Prostate gland (tissue), 2 donors: Measurements from ENCODE around the gene APPBP2. TPM values are rescaled to one million over a fixed set of nuclear protein-coding genes. Genes with fewer than 3 reads are reported as not detected.
"Not testable (repeated sequence)": the region's sequence is repeated elsewhere in the genome, so short reads cannot be mapped to it uniquely, and the experiment has no call there.

Experiments used
- DNase-seq: peaks from one replicate; pipeline ENCODE4 v3.0.0-alpha.2; 2019; ENCODE audit warnings: low spot score
- H3K27ac ChIP-seq, 2 donors: fragments of 200-600 bp; sonication (generic); 2 replicates each; pipeline ENCODE4 v1.5.1; 2017 to 2019
- H3K27me3 ChIP-seq: fragments of 200-600 bp; sonication (generic); replicated peaks from 2 replicates; pipeline ENCODE4 v1.5.1; 2019; ENCODE audit not compliant: insufficient read depth
- H3K36me3 ChIP-seq, 2 donors: fragments of 200-600 bp; sonication (generic); 1 replicate in 1 of 2; 2 replicates in 1 of 2; pipeline versions ENCODE4 v1.5.1 to v1.8.1; 2017 to 2019
- H3K4me1 ChIP-seq: fragments of 200-600 bp; sonication (generic); replicated peaks from 2 replicates; pipeline ENCODE4 v1.5.1; 2019
- H3K4me3 ChIP-seq, 2 donors: fragments of 200-600 bp; sonication (generic); 2 replicates each; pipeline ENCODE4 v1.5.1; 2017 to 2019
- H3K9me3 ChIP-seq: fragments of 200-600 bp; sonication (generic); 2 replicates; pipeline ENCODE4 v1.5.1; 2017
- POLR2A ChIP-seq: fragments of 450-650 bp; IDR thresholded peaks from one replicate; pipeline ENCODE4 v1.6.1; 2016; ENCODE audit warnings: antibody characterized with exemption, mild to moderate bottlenecking
- POLR2AphosphoS5 ChIP-seq: sonication (generic); formaldehyde crosslinking; IDR thresholded peaks from one replicate; pipeline ENCODE4 v1.6.1; 2017; ENCODE audit warnings: antibody characterized with exemption
- WGBS: methylation state at CpG from one replicate; pipeline ENCODE4 v1.1.5; 2018; 5-methylcytosine and 5-hydroxymethylcytosine counted together
- intact Hi-C: fragments of 100-400 bp; cut with DNase I; formaldehyde crosslinking; loops from one replicate; pipeline ENCODE4 v1.14.2; 2022
- total RNA-seq, 2 donors: library from RNA; depleted of rRNA; stranded (reverse); fragments of >200 nt; gene quantifications; one replicate each; pipeline ENCODE4 v1.1.0, GENCODE V29; 2016
- TF ChIP-seq, protein P1 (sequence below), 4 experiments: fragments of 200-600 bp in 2 of 4; fragments of 450-650 bp in 2 of 4; sonication (generic) in 2 of 4; IDR thresholded peaks; 1 replicate in 3 of 4; 2 replicates in 1 of 4; pipeline ENCODE4 v1.5.1; 2016 to 2019; ENCODE audit warnings: antibody characterized with exemption in 4 of 4, mild to moderate bottlenecking in 2 of 4, moderate library complexity in 2 of 4

Gene APPBP2
- total RNA-seq, 2 donors from 2014 or later: 35.7 to 50.0 TPM

DNA sequence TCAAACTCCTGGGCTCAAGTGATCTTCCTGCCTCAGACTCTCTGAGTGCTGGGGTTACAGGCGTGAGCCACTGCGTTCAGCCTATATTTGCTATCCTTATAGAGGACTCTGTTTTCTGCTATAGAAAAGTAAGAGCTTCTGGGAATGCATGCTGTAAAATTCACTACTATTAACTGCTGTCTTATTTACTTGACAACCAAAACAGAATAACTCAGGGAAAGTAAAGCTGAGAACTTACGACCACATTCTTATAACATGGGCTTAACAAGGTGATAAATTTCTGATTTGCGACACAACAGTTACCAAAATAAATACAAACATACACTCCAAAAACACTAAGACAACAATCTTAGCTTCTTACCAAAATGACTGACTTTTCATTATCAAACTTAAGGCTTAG is 23.9 kb downstream of the APPBP2 start:
- Histone ChIP-seq H3K4me1 (no peaks in the 10 kb centered on the region), H3K4me3 (no peak overlapping the region), H3K27me3 (no peaks in the 10 kb centered on the region), H3K9me3 (no peaks in the 10 kb centered on the region), H3K27ac (no peak overlapping the region), H3K36me3 (no peaks in the 10 kb centered on the region)
- no peak for DNase-seq
- TF ChIP-seq POLR2A (no peak), POLR2AphosphoS5 (no peak)
- TF ChIP-seq, protein P1, sequence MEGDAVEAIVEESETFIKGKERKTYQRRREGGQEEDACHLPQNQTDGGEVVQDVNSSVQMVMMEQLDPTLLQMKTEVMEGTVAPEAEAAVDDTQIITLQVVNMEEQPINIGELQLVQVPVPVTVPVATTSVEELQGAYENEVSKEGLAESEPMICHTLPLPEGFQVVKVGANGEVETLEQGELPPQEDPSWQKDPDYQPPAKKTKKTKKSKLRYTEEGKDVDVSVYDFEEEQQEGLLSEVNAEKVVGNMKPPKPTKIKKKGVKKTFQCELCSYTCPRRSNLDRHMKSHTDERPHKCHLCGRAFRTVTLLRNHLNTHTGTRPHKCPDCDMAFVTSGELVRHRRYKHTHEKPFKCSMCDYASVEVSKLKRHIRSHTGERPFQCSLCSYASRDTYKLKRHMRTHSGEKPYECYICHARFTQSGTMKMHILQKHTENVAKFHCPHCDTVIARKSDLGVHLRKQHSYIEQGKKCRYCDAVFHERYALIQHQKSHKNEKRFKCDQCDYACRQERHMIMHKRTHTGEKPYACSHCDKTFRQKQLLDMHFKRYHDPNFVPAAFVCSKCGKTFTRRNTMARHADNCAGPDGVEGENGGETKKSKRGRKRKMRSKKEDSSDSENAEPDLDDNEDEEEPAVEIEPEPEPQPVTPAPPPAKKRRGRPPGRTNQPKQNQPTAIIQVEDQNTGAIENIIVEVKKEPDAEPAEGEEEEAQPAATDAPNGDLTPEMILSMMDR (IDR thresholded peaks at IDR 0.05): no peak
- 79% methylated on average over 4 of the region's 4 CpGs for WGBS
- intact Hi-C loops: no loop called here

DNA sequence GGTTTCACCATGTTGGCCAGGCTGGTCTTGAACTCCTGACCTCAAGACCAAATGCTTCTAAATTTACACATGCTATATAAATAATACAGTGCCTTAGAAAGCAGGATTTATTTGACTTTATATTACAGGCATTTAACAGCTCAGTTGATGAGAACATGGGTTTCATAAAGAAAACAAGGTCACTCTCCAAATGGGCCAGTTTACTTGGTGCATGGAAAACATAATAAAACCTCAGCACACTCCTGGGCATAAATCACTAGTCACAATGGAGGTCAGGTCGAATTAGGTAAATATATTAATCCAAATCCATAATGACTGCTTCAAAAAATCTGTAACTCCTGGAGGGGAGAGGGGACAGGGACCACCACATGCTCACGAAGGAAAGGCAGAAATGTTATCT is 24.5 kb downstream of the APPBP2 start:
- WGBS: 48% methylated on average over 2 of the region's 2 CpGs
- TF ChIP-seq POLR2AphosphoS5: peak; percentile 53
- TF ChIP-seq, protein P1 (IDR thresholded peaks at IDR 0.05): no peak

DNA sequence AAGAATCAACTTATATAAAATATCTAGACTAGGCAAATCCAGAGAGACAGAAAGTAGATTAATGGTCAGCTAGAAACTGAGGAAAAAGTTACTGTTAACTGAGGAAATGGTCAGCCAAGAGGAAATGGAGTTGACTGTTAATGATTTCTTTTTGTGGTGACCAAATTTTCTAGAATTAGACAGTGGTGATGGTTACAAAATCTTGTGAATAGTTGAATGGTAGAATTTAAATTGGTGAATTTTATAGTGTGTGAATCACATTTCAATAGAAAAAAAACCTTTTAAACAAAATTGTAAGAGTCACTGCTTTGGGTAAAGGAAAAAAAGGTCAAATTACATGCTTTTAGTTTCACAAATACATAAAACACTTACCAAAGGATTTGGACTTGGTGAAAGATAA is 30.0 kb downstream of the APPBP2 start:
- H3K4me3 ChIP-seq: no peak overlapping the region
- no peaks in the 10 kb centered on the region for H3K9me3 ChIP-seq
- intact Hi-C loops: no loop called here
- H3K4me1 ChIP-seq: no peaks in the 10 kb centered on the region
- no peak for DNase-seq
- no peaks in the 10 kb centered on the region for H3K36me3 ChIP-seq
- no peak overlapping the region for H3K27ac ChIP-seq
- no peak for TF ChIP-seq POLR2A
- no peaks in the 10 kb centered on the region for H3K27me3 ChIP-seq

More for the DNA sequence above, 24.5 kb downstream of the APPBP2 start:
- Histone ChIP-seq H3K36me3 (no peaks in the 10 kb centered on the region), H3K27me3 (no peaks in the 10 kb centered on the region), H3K4me1 (no peaks in the 10 kb centered on the region), H3K4me3 (no peak overlapping the region), H3K9me3 (no peaks in the 10 kb centered on the region), H3K27ac (no peak overlapping the region)
- no peak for DNase-seq
- intact Hi-C loops: no loop called here

DNA sequence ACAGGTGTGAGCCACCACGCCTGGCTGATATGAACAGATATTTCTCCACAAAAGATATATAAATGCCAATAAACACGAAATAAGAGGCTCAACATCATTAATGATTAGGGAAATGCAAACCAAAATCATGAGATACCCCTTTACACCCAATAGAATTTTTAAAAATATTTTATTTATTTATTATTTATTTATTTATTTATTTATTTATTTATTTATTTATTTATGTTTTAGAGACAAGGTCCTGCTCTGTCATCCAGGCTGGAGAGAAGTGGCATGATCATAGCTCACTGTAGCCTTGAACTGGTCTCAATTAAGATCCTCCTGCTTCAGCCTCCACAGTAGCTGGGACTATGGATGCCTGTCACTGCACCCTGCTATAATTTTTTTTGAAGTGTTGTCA is 30.8 kb downstream of the APPBP2 start:
- H3K4me3 ChIP-seq: no peak overlapping the region
- H3K27me3 ChIP-seq: no peaks in the 10 kb centered on the region
- no peaks in the 10 kb centered on the region for H3K36me3 ChIP-seq
- H3K4me1 ChIP-seq: no peaks in the 10 kb centered on the region
- 92% methylated on average over 2 of the region's 2 CpGs for WGBS
- no peak overlapping the region for H3K27ac ChIP-seq
- no peak for DNase-seq
- H3K9me3 ChIP-seq: no peaks in the 10 kb centered on the region
- no peak for TF ChIP-seq POLR2AphosphoS5
- intact Hi-C loops: no loop called here

DNA sequence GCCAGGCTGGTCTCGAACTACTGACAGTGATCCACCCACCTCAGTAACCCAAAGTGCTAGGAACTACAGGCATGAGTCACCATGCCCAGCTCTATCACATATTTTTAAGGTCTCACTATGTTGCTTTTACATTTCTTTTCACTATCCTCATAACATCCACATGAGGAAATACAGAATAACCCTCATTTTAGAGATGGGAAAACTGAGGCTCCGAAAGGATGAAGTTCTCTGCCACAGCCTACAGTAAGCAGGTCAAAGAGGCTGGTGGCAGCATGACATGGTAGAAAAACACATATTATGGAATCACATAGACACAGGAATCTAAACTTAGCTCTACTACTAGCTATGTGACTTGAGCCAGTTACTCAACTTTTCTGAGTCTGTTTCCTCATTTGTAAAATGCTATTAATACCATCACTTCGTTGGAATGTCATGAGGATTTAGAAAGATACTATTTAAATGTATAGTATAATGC is 32.2 kb downstream of the APPBP2 start:
- Histone ChIP-seq H3K27ac (no peak overlapping the region), H3K9me3 (no peaks in the 10 kb centered on the region), H3K4me1 (no peaks in the 10 kb centered on the region), H3K36me3 (peaks cover 0 to 6% of the 10 kb centered on the region in 2 donors), H3K27me3 (no peaks in the 10 kb centered on the region), H3K4me3 (no peak overlapping the region)
- DNase-seq: no peak
- intact Hi-C loops: no loop called here
- 94% methylated on average over 3 of the region's 3 CpGs for WGBS
- TF ChIP-seq POLR2A (no peak), POLR2AphosphoS5 (no peak)
- TF ChIP-seq, protein P1 (IDR thresholded peaks at IDR 0.05): no peak

DNA sequence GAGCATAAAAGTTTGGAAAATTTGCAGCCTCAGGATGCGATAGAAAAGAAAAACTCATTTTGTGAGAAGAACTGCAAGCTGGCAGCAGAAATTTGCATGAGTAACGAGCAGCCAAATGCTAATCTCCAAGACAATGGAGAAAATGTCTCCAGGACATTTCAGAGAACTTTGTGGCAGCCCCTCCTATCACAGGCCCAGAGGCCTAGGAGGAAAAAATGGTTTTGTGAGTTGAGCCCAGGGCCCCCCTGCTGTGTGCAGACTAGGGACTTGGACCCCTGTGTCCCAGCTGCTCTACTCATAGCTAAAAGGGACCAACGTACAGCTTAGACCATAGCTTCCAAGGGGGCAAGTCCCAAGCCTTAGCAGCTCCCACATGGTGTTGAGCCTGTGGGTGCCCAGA is 34.3 kb downstream of the APPBP2 start:
- no peak for TF ChIP-seq POLR2A
- Histone ChIP-seq H3K9me3 (no peaks in the 10 kb centered on the region), H3K27ac (no peak overlapping the region), H3K36me3 (peaks cover 0 to 6% of the 10 kb centered on the region in 2 donors), H3K27me3 (no peaks in the 10 kb centered on the region), H3K4me3 (no peak overlapping the region), H3K4me1 (no peaks in the 10 kb centered on the region)
- no peak for DNase-seq
- intact Hi-C loops: no loop called here
- WGBS: 99% methylated on average over 3 of the region's 3 CpGs

DNA sequence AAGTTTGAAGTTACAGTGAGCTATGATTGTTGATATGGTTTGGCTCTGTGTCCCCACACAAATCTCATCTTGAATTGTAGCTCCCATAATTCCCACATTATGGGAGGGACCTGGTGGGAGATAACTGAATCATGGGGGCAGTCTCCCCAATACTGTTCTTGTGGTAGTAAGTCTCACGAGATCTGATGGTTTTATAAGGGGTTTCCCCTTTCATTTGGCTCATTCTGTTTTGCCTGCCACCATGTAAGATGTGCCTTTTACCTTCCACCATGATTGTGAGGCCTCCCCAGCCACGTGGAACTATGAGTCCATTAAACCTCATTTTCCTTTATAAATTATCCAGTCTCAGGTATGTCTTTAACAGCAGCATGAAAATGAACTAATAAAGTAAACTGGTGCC is 35.4 kb downstream of the APPBP2 start:
- intact Hi-C loops, H3K4me3 ChIP-seq, H3K4me1 ChIP-seq, H3K27me3 ChIP-seq, H3K9me3 ChIP-seq, H3K27ac ChIP-seq, H3K36me3 ChIP-seq, DNase-seq: not testable (repeated sequence)
- WGBS: 88% methylated on average over 2 of the region's 2 CpGs
